Body of pancreas (tissue), 4 donors: ENCODE results near the gene KIAA1614. TPM values are rescaled to one million over a fixed set of nuclear protein-coding genes. Genes with fewer than 3 reads are reported as not detected.
A peak's percentile ranks its signal among the peaks of the same experiment; 100 is the strongest.

Source experiments
- ATAC-seq: fragments of 150-250 bp; one replicate; pipeline ENCODE4 v1.9.1; 2016
- DNase-seq, 4 donors: peaks; one replicate each; pipeline ENCODE4 v3.0.0-alpha.2; 2019
- H3K27ac ChIP-seq, 4 donors: fragments of 200-600 bp; sonication (generic); 1 replicate in 3 of 4; 2 replicates in 1 of 4; pipeline versions ENCODE4 v1.5.1 to v1.6.1; 2016 to 2019; ENCODE audit warnings: mild to moderate bottlenecking in 1 of 4, mixed read lengths in 1 of 4, moderate library complexity in 1 of 4
- H3K27me3 ChIP-seq, 2 donors: fragments of 200-600 bp; sonication (generic); one replicate each; pipeline ENCODE4 v1.6.0; 2016; ENCODE audit warnings: mild to moderate bottlenecking in 1 of 2
- H3K36me3 ChIP-seq, 2 donors: fragments of 200-600 bp; sonication (generic); replicated peaks in 1 of 2; 2 replicates each; pipeline ENCODE4 v1.5.1; 2016; ENCODE audit warnings: low read depth in 2 of 2; ENCODE audit not compliant: insufficient read depth in 1 of 2
- H3K4me1 ChIP-seq: fragments of 200-600 bp; sonication (generic); one replicate; pipeline ENCODE4 v1.6.0; 2016
- H3K4me3 ChIP-seq, 2 donors: fragments of 200-600 bp; sonication (generic); 1 replicate in 1 of 2; 2 replicates in 1 of 2; pipeline ENCODE4 v1.5.1; 2016 to 2019
- H3K9me3 ChIP-seq, 3 donors: fragments of 200-600 bp; sonication (generic); 1 replicate in 2 of 3; 2 replicates in 1 of 3; pipeline ENCODE4 v1.5.1; 2016
- CTCF ChIP-seq, 7 experiments: fragments of 450-650 bp in 4 of 7; fragments of 200-600 bp in 3 of 7; sonication (generic) in 3 of 7; IDR thresholded peaks; one replicate each; pipeline ENCODE4 v1.5.1; 2016 to 2019; ENCODE audit warnings: antibody characterized with exemption in 7 of 7
- POLR2A ChIP-seq, 3 donors: fragments of 450-650 bp; IDR thresholded peaks; one replicate each; pipeline ENCODE4 v1.6.1; 2016; ENCODE audit warnings: antibody characterized with exemption in 3 of 3, mild to moderate bottlenecking in 2 of 3
- WGBS, 2 donors: methylation state at CpG; one replicate each; pipeline ENCODE4 v1.1.5; 2017; 5-methylcytosine and 5-hydroxymethylcytosine counted together
- intact Hi-C: fragments of 100-400 bp; cut with DNase I; formaldehyde crosslinking; loops from one replicate; pipeline ENCODE4 v1.15.1; 2023
- total RNA-seq, 2 donors: library from RNA; depleted of rRNA; stranded (reverse); fragments of >200 nt; gene quantifications; one replicate each; pipeline ENCODE4 v1.1.0, GENCODE V29; 2016

KIAA1614 gene
- total RNA-seq, 2 donors from 2014 or later = 0.52 to 4.3 TPM

- Histone ChIP-seq H3K27ac (no peak overlapping the region), H3K9me3 (no peaks in the 10 kb centered on the region), H3K36me3 (no peaks in the 10 kb centered on the region), H3K27me3 (no peaks in the 10 kb centered on the region), H3K4me1 (peaks cover 21% of the 10 kb centered on the region), H3K4me3 (no peak overlapping the region)
- DNase-seq = peak in 2 of 4 donors; percentile 23 to 28
- intact Hi-C loops = no loop called here
- TF ChIP-seq CTCF (IDR thresholded peaks at IDR 0.05) = no peak
- peak; percentile 45 for ATAC-seq
- 17 to 26% methylated on average over 5 to 7 of the region's 7 CpGs for WGBS, 2 donors
Observed at GRCh38 chr1:180925471-180926051, 12.9 kb downstream of the KIAA1614 start.

- Histone ChIP-seq H3K27me3 (no peaks in the 10 kb centered on the region), H3K4me1 (peaks cover 21% of the 10 kb centered on the region), H3K36me3 (no peaks in the 10 kb centered on the region), H3K4me3 (no peak overlapping the region), H3K27ac (peak overlapping the region in 1 of 4 donors; percentile 13), H3K9me3 (no peaks in the 10 kb centered on the region)
- TF ChIP-seq CTCF (IDR thresholded peaks at IDR 0.05) = no peak
- TF ChIP-seq POLR2A (IDR thresholded peaks at IDR 0.05) = no peak
- peak; percentile 23 for ATAC-seq
- intact Hi-C loops = no loop called here
- WGBS, 2 donors = 51 to 54% methylated on average over 10 to 14 of the region's 14 CpGs
- peak in 3 of 4 donors; percentile 31 to 45 (median 37) for DNase-seq
Observed at GRCh38 chr1:180926164-180926981, 13.7 kb downstream of the KIAA1614 start.

- no peak for DNase-seq
- Histone ChIP-seq H3K4me1 (peaks cover 21% of the 10 kb centered on the region), H3K4me3 (no peak overlapping the region), H3K27me3 (no peaks in the 10 kb centered on the region), H3K36me3 (no peaks in the 10 kb centered on the region), H3K27ac (no peak overlapping the region), H3K9me3 (no peaks in the 10 kb centered on the region)
- TF ChIP-seq CTCF (IDR thresholded peaks at IDR 0.05) (no peak), POLR2A (IDR thresholded peaks at IDR 0.05) (no peak)
- ATAC-seq = no peak
- intact Hi-C loops = no loop called here
- WGBS, 2 donors = 41 to 43% methylated on average over 11 to 13 of the region's 13 CpGs
Observed at GRCh38 chr1:180927348-180927747, 14.7 kb downstream of the KIAA1614 start.

GRCh38 chr1:180927841-180928240, 15.1 kb downstream of the KIAA1614 start:
- Histone ChIP-seq H3K36me3 (no peaks in the 10 kb centered on the region), H3K4me1 (peaks cover 21% of the 10 kb centered on the region), H3K27ac (no peak overlapping the region), H3K27me3 (no peaks in the 10 kb centered on the region), H3K9me3 (no peaks in the 10 kb centered on the region), H3K4me3 (no peak overlapping the region)
- WGBS, 2 donors = 82 to 83% methylated on average over 2 to 3 of the region's 4 CpGs
- intact Hi-C loops = no loop called here
- ATAC-seq (no peak), DNase-seq (peak in 2 of 4 donors; percentile 22 to 31)
- no peak for TF ChIP-seq CTCF (IDR thresholded peaks at IDR 0.05)
- no peak for TF ChIP-seq POLR2A (IDR thresholded peaks at IDR 0.05)
